K562 (cell line): ENCODE data around the gene MYO16. TPM values are rescaled to one million over a fixed set of nuclear protein-coding genes. Genes with fewer than 3 reads are reported as not detected.

Source experiments
- ATAC-seq: fragments of 200-7000 bp; cut with Tn5 transposase; 3 replicates; pipeline ENCODE4 v1.9.1; 2020; ENCODE audit warnings: moderate library complexity
- BruUV-seq: library from RNA; stranded (reverse); fragments of 400-500 nt; replicated peaks from 2 replicates; lab custom pipeline; 2021; lab: Mats Ljungman, UMichigan
- CTCF ChIA-PET: fragments of 300-600 bp; formaldehyde crosslinking; extraction: SDS; loops from one replicate; lab custom pipeline; 2021; ENCODE audit warnings: low intra/inter-chr PET ratio; lab: Yijun Ruan, JAX
- POLR2A ChIA-PET: fragments of 300-600, 350-650 bp; sonication (Branson Sonifier 250); formaldehyde crosslinking; extraction: SDS; loops from one replicate; lab custom pipeline; 2021; ENCODE audit warnings: antibody characterized with exemption, inconsistent platforms; lab: Yijun Ruan, JAX
- DNase-seq, 4 experiments: peaks; one replicate each; pipeline versions ENCODE4 v3.0.0 to v3.0.0-alpha.2; 2011 to 2018; ENCODE audit warnings: low spot score in 3 of 4, mixed read lengths in 3 of 4; ENCODE audit errors: extremely low read depth in 1 of 4
- FAIRE-seq: peaks from 2 replicates; lab custom pipeline; 2011; peaks lifted over from hg19 to GRCh38; lab: Jason Lieb, UNC
- H2AFZ ChIP-seq: 2 replicates; pipeline ENCODE4 v1.6.0; 2011; ENCODE audit warnings: low read depth, low read length, control low read depth, inconsistent platforms
- H3K27ac ChIP-seq: fragments of 200-600 bp; 3 replicates; pipeline ENCODE4 v1.8.0; 2011; ENCODE audit warnings: low read depth, mild to moderate bottlenecking, control low read depth, inconsistent platforms, low read length, moderate library complexity, mixed read lengths; ENCODE audit errors: extremely low read depth
- H3K27me3 ChIP-seq, 2 experiments: fragments of 300-600 bp in 1 of 2; 2 replicates in 1 of 2; 3 replicates in 1 of 2; pipeline versions ENCODE4 v1.6.0 to v1.8.0; 2011; ENCODE audit warnings: inconsistent platforms in 2 of 2, low read length in 2 of 2, mild to moderate bottlenecking in 1 of 2, mixed read lengths in 1 of 2, moderate library complexity in 1 of 2; ENCODE audit not compliant: control insufficient read depth in 2 of 2, insufficient read depth in 2 of 2
- H3K36me3 ChIP-seq: fragments of 300-600 bp; 3 replicates; pipeline ENCODE4 v1.8.0; 2011; ENCODE audit warnings: mild to moderate bottlenecking, low read length, inconsistent platforms; ENCODE audit not compliant: control insufficient read depth, insufficient read depth
- H3K4me1 ChIP-seq, 2 experiments: fragments of 200-600 bp in 1 of 2; replicated peaks in 1 of 2; 2 replicates in 1 of 2; 3 replicates in 1 of 2; pipeline versions ENCODE4 v1.5.1 to v1.8.0; 2011; ENCODE audit warnings: inconsistent platforms in 2 of 2, low read length in 2 of 2, mild to moderate bottlenecking in 1 of 2, mixed read lengths in 1 of 2, moderate library complexity in 1 of 2; ENCODE audit not compliant: control insufficient read depth in 2 of 2, insufficient read depth in 2 of 2
- H3K4me2 ChIP-seq: 2 replicates; pipeline ENCODE4 v1.6.1; 2011; ENCODE audit warnings: low read length, control low read depth, inconsistent platforms, mixed read lengths; ENCODE audit not compliant: insufficient read depth
- H3K4me3 ChIP-seq: fragments of 200-600 bp; sonication (generic), shearing (Covaris generic); 2 replicates; pipeline ENCODE4 v1.5.1; 2016; ENCODE audit warnings: control low read depth, inconsistent platforms
- H3K79me2 ChIP-seq: fragments of 200-600 bp; 3 replicates; pipeline ENCODE4 v1.8.0; 2011; ENCODE audit warnings: low read length, inconsistent platforms; ENCODE audit not compliant: control insufficient read depth, insufficient read depth
- H3K9ac ChIP-seq, 2 experiments: 2 replicates each; pipeline versions ENCODE4 v1.6.0 to v1.6.1; 2011; ENCODE audit warnings: low read depth in 2 of 2, low read length in 2 of 2, control low read depth in 1 of 2, inconsistent platforms in 1 of 2, mild to moderate bottlenecking in 1 of 2, mixed read lengths in 1 of 2; ENCODE audit not compliant: insufficient read depth in 1 of 2
- H3K9me1 ChIP-seq: one replicate; pipeline ENCODE4 v1.6.0; 2011; ENCODE audit warnings: inconsistent platforms, mild to moderate bottlenecking, low read length, moderate library complexity; ENCODE audit not compliant: control insufficient read depth, insufficient read depth
- H3K9me3 ChIP-seq: replicated peaks from 2 replicates; pipeline ENCODE4 v1.5.1; 2011; ENCODE audit warnings: low read depth, low read length, inconsistent platforms; ENCODE audit not compliant: control insufficient read depth, insufficient read depth
- H4K20me1 ChIP-seq: replicated peaks from 2 replicates; pipeline ENCODE4 v1.6.1; 2011; ENCODE audit warnings: low read length, inconsistent platforms, mixed read lengths; ENCODE audit not compliant: control insufficient read depth, insufficient read depth
- HDAC8 ChIP-seq: fragments of 450-650 bp; IDR thresholded peaks from 2 replicates; pipeline ENCODE4 v1.6.1; 2016; ENCODE audit warnings: mild to moderate bottlenecking, missing genetic modification characterization, moderate library complexity, missing compliant biosample characterization
- HOXB6 ChIP-seq: fragments of 250-450 bp; sonication (Bioruptor Pico); IDR thresholded peaks from 2 replicates; pipeline ENCODE4 v1.5.1; 2022; ENCODE audit warnings: mild to moderate bottlenecking, borderline replicate concordance
- KAT2B ChIP-seq: IDR thresholded peaks from one replicate; pipeline ENCODE4 v1.6.1; 2012; ENCODE audit warnings: low read depth, mild to moderate bottlenecking, control low read depth, inconsistent platforms, low read length, moderate library complexity
- MNT ChIP-seq, 2 experiments: fragments of 450-650 bp; conservative IDR thresholded peaks; 2 replicates each; pipeline ENCODE4 v1.6.1; 2017; ENCODE audit warnings: mild to moderate bottlenecking in 2 of 2, moderate library complexity in 2 of 2
- PKNOX1 ChIP-seq: fragments of 450-650 bp; IDR thresholded peaks from 2 replicates; pipeline ENCODE4 v1.6.1; 2016
- TAF7 ChIP-seq: fragments of 450-650 bp; IDR thresholded peaks from 2 replicates; pipeline ENCODE4 v1.6.1; 2016; ENCODE audit warnings: missing genetic modification characterization, missing compliant biosample characterization
- ZFPM2 ChIP-seq: fragments of 250-450 bp; sonication (Bioruptor Pico); IDR thresholded peaks from 2 replicates; pipeline ENCODE4 v1.5.1; 2022; ENCODE audit warnings: mild to moderate bottlenecking
- WGBS: fragments of 100-300 bp; shearing (Covaris generic); methylation state at CpG from one replicate; pipeline ENCODE4 v1.1.6; 2016; ENCODE audit warnings: low coverage, mixed read lengths; ENCODE audit not compliant: insufficient coverage; ENCODE audit errors: missing lambda C conversion rate; 5-methylcytosine and 5-hydroxymethylcytosine counted together
- in situ Hi-C: fragments of 300-500 bp; cut with MboI; formaldehyde crosslinking; loops from 4 replicates; pipeline ENCODE4 v1.15.0; 2018; ENCODE audit warnings: inconsistent platforms, mixed read lengths
- intact Hi-C: fragments of 100-400 bp; cut with micrococcal nuclease; formaldehyde crosslinking; loops from 2 replicates; pipeline ENCODE4 v1.14.2; 2022
- polyA plus RNA-seq, 8 experiments: library from polyadenylated mRNA; depleted of rRNA in 4 of 8; stranded (reverse) in 5 of 8; unstranded in 3 of 8; fragments of >200 nt; fragmentation: Nextera tagmentation in 2 of 8; fragmentation: Illumina TruSeq in 1 of 8; extraction: Ambion mirVana in 2 of 8; extraction: Trizol in 1 of 8; gene quantifications; 2 replicates each; pipeline versions ENCODE4 v1.2.1 to v1.2.3, GENCODE V29; 2011 to 2014; ENCODE audit warnings: inconsistent platforms in 1 of 8, missing spikeins in 1 of 8
- total RNA-seq, 7 experiments: library from RNA; depleted of rRNA in 6 of 7; stranded (reverse); fragments of >200 nt in 6 of 7; fragmentation: Illumina TruSeq in 2 of 7; extraction: Trizol in 2 of 7; gene quantifications; 2 replicates each; pipeline versions ENCODE4 v1.2.1 to v1.2.3, GENCODE V29; 2011 to 2021; ENCODE audit warnings: low replicate concordance in 1 of 7
- TF ChIP-seq, protein P1 (sequence below): sonication (generic); formaldehyde crosslinking; IDR thresholded peaks from 2 replicates; pipeline ENCODE4 v1.8.1; 2023; ENCODE audit warnings: mild to moderate bottlenecking, missing genetic modification reagents
- TF ChIP-seq, protein P2 (sequence below): fragments of 450-650 bp; IDR thresholded peaks from 2 replicates; pipeline ENCODE4 v1.6.1; 2016; ENCODE audit warnings: missing biosample characterization, missing genetic modification characterization

The MYO16 gene
- total and polyA plus RNA-seq, 9 of the 15 experiments (the other 6 are each of a cell fraction or from before 2014, with no cell fraction given), result 4.3 to 45.7 (median 12.1) TPM

GRCh38 chr13:108834193-108834592 is 204.8 kb downstream of the MYO16 start:
- intact Hi-C loops, result no loop called here
- Histone ChIP-seq H3K4me3 (no peak overlapping the region), H3K4me1 (no peaks in the 10 kb centered on the region), H3K27me3 (no peaks in the 10 kb centered on the region), H3K9ac (no peak overlapping the region), H3K27ac (no peak overlapping the region), H4K20me1 (no peaks in the 10 kb centered on the region), H3K36me3 (no peaks in the 10 kb centered on the region), H3K79me2 (no peaks in the 10 kb centered on the region), H3K4me2 (no peak overlapping the region), H2AFZ (no peak overlapping the region), H3K9me1 (no peaks in the 10 kb centered on the region), H3K9me3 (no peaks in the 10 kb centered on the region; the same call in 1 of the 2 replicates)
- TF ChIP-seq, protein P1, sequence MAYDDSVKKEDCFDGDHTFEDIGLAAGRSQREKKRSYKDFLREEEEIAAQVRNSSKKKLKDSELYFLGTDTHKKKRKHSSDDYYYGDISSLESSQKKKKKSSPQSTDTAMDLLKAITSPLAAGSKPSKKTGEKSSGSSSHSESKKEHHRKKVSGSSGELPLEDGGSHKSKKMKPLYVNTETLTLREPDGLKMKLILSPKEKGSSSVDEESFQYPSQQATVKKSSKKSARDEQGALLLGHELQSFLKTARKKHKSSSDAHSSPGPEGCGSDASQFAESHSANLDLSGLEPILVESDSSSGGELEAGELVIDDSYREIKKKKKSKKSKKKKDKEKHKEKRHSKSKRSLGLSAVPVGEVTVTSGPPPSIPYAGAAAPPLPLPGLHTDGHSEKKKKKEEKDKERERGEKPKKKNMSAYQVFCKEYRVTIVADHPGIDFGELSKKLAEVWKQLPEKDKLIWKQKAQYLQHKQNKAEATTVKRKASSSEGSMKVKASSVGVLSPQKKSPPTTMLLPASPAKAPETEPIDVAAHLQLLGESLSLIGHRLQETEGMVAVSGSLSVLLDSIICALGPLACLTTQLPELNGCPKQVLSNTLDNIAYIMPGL (CRISPR knock-in tag), result no peak
- no peak for TF ChIP-seq PKNOX1
- TF ChIP-seq MNT (conservative IDR thresholded peaks at IDR 0.05), result no peak
- no peak for TF ChIP-seq HOXB6 (CRISPR knock-in tag)
- TF ChIP-seq HDAC8 (tag), result no peak
- TF ChIP-seq ZFPM2 (CRISPR knock-in tag), result no peak
- no peak for TF ChIP-seq KAT2B
- TF ChIP-seq TAF7 (tag), result no peak
- TF ChIP-seq, protein P2, sequence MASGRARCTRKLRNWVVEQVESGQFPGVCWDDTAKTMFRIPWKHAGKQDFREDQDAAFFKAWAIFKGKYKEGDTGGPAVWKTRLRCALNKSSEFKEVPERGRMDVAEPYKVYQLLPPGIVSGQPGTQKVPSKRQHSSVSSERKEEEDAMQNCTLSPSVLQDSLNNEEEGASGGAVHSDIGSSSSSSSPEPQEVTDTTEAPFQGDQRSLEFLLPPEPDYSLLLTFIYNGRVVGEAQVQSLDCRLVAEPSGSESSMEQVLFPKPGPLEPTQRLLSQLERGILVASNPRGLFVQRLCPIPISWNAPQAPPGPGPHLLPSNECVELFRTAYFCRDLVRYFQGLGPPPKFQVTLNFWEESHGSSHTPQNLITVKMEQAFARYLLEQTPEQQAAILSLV (tag), result no peak
- DNase-seq (no peak), ATAC-seq (no peak), FAIRE-seq (no peak)
- in situ Hi-C loops, result no loop called here
- BruUV-seq, result no TSS peak
- WGBS, result 69% methylated on average over 1 of the region's 1 CpG
- CTCF ChIA-PET, result no interaction called here
- POLR2A ChIA-PET, result no interaction called here
